Measurements from ENCODE around the gene FAM13A. TPM values are rescaled to one million over a fixed set of nuclear protein-coding genes. Genes with fewer than 3 reads are reported as not detected.

Gene FAM13A
- total and polyA plus RNA-seq, 2 of the 4 experiments (the other 2 are of a cell fraction): 13.1 to 22.0 TPM

DNA sequence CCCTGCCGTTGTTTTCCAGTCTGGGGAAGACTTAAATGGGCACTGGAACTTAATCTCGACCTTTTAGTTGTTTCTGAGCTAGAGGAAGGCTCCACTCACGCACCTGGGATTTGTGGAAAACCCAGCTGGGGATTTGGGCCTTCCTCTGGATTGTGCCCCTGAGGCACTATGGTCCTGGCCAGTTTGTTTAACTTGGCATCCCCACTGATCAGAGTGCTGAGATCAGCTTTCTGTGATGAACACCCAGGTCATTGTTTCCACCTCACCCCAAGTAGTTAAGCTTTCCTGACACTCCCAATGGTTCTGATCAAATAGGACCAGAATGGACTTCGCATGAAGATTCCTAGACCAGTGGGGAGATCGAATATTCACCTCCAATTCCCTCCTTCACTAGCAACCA, 338.9 kb downstream of the FAM13A start:
- Histone ChIP-seq H2BK15ac (ENCODE audit: low read depth, low read length) (no peak overlapping the region), H2BK120ac (ENCODE audit: low read depth, low read length) (no peak overlapping the region), H4K8ac (ENCODE audit: low read depth in 2 of 2, low read length in 2 of 2) (no peak overlapping the region), H3K14ac (replicated peaks; ENCODE audit: low read depth, low read length) (no peak overlapping the region), H3K27me3 (ENCODE audit: control insufficient read depth, insufficient read depth, low read length) (no peaks in the 10 kb centered on the region), H2BK5ac (ENCODE audit: low read depth, low read length, poor library complexity, severe bottlenecking) (no peak overlapping the region), H3K36me3 (ENCODE audit: control insufficient read depth, insufficient read depth, low read length) (peaks cover 16% of the 10 kb centered on the region), H2BK20ac (ENCODE audit: low read depth, low read length) (no peak overlapping the region), H3K23ac (ENCODE audit: low read depth, low read length) (no peak overlapping the region), H2AFZ (replicated peaks; ENCODE audit: low read length, poor library complexity) (no peak overlapping the region), H3K4ac (ENCODE audit: low read depth, low read length) (no peak overlapping the region), H3K79me1 (ENCODE audit: low read depth in 1 of 2, low read length in 2 of 2) (no peaks in the 10 kb centered on the region), H3K9me3 (ENCODE audit: control insufficient read depth, insufficient read depth, low read length) (peaks cover 10% of the 10 kb centered on the region), H3K4me1 (ENCODE audit: control insufficient read depth, insufficient read depth, low read length) (no peaks in the 10 kb centered on the region), H3K4me2 (ENCODE audit: low read depth, low read length) (no peak overlapping the region), H3K9ac (ENCODE audit: low read depth, low read length) (no peak overlapping the region), H4K20me1 (ENCODE audit: insufficient read depth, low read length) (no peaks in the 10 kb centered on the region), H2AK5ac (ENCODE audit: low read depth, low read length) (no peak overlapping the region), H4K5ac (ENCODE audit: low read depth, low read length) (no peak overlapping the region), H3K18ac (ENCODE audit: low read depth, low read length) (no peak overlapping the region), H3K27ac (ENCODE audit: insufficient read depth, low read length) (no peak overlapping the region), H2AK9ac (replicated peaks; ENCODE audit: low read depth, low read length, poor library complexity) (no peak overlapping the region), H4K91ac (ENCODE audit: insufficient read depth, low read depth, low read length) (no peak overlapping the region), H3K56ac (ENCODE audit: extremely low read depth, insufficient read depth, low read length) (no peak overlapping the region), H3K4me3 (ENCODE audit: insufficient read depth, low read depth, low read length) (no peak overlapping the region), H3K9me1 (ENCODE audit: insufficient read depth, low read length) (peaks cover 3% of the 10 kb centered on the region; the same call in 1 of the 2 replicates)
- CTCF ChIA-PET: no interaction called here
- DNase-seq: no peak
- ATAC-seq (ENCODE audit: low read depth): no peak
- in situ Hi-C loops (cut with MboI; ENCODE audit: low sequenced_read_pairs): no loop called here
- intact Hi-C loops (cut with micrococcal nuclease): no loop called here
- WGBS, 2 experiments (ENCODE audit: extremely low coverage in 2 of 2, insufficient read length in 1 of 2): 90% methylated on average over 2 of the region's 5 CpGs; no CpG with 5 or more reads in 1 of the 2 experiments
- POLR2A ChIA-PET (ENCODE audit: unreplicated experiment): no interaction called here
- TF ChIP-seq, protein P1, sequence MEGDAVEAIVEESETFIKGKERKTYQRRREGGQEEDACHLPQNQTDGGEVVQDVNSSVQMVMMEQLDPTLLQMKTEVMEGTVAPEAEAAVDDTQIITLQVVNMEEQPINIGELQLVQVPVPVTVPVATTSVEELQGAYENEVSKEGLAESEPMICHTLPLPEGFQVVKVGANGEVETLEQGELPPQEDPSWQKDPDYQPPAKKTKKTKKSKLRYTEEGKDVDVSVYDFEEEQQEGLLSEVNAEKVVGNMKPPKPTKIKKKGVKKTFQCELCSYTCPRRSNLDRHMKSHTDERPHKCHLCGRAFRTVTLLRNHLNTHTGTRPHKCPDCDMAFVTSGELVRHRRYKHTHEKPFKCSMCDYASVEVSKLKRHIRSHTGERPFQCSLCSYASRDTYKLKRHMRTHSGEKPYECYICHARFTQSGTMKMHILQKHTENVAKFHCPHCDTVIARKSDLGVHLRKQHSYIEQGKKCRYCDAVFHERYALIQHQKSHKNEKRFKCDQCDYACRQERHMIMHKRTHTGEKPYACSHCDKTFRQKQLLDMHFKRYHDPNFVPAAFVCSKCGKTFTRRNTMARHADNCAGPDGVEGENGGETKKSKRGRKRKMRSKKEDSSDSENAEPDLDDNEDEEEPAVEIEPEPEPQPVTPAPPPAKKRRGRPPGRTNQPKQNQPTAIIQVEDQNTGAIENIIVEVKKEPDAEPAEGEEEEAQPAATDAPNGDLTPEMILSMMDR (conservative IDR thresholded peaks at IDR 0.05; ENCODE audit: low read depth, low read length): no peak
- dilution Hi-C loops (cut with HindIII; ENCODE audit: low sequenced_read_pairs, unreplicated experiment): no loop called here
- no TSS peak for BruUV-seq (replicated peaks)

Data from IMR-90 (cell line).